ENCODE results near the gene POT1. TPM values are rescaled to one million over a fixed set of nuclear protein-coding genes. Genes with fewer than 3 reads are reported as not detected.

Gene POT1
- total and polyA plus RNA-seq, 2 of the 13 experiments (the other 11 are each of a cell fraction or from before 2014, with no cell fraction given) = 21.7 to 23.4 TPM

- TF ChIP-seq, protein P1, sequence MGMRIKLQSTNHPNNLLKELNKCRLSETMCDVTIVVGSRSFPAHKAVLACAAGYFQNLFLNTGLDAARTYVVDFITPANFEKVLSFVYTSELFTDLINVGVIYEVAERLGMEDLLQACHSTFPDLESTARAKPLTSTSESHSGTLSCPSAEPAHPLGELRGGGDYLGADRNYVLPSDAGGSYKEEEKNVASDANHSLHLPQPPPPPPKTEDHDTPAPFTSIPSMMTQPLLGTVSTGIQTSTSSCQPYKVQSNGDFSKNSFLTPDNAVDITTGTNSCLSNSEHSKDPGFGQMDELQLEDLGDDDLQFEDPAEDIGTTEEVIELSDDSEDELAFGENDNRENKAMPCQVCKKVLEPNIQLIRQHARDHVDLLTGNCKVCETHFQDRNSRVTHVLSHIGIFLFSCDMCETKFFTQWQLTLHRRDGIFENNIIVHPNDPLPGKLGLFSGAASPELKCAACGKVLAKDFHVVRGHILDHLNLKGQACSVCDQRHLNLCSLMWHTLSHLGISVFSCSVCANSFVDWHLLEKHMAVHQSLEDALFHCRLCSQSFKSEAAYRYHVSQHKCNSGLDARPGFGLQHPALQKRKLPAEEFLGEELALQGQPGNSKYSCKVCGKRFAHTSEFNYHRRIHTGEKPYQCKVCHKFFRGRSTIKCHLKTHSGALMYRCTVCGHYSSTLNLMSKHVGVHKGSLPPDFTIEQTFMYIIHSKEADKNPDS (CRISPR knock-in tag; IDR thresholded peaks at IDR 0.05) = no peak
- TF ChIP-seq ZBTB3 (CRISPR knock-in tag; IDR thresholded peaks at IDR 0.05; ENCODE audit: borderline replicate concordance, low read depth) (no peak), TERF1 (CRISPR knock-in tag; IDR thresholded peaks at IDR 0.05) (no peak), ZBTB49 (CRISPR knock-in tag; IDR thresholded peaks at IDR 0.05; ENCODE audit: borderline replicate concordance) (no peak), MEIS2 (CRISPR knock-in tag; IDR thresholded peaks at IDR 0.05) (peak; percentile 46; the same call in 1 of the 2 replicates), ZFP37 (CRISPR knock-in tag; IDR thresholded peaks at IDR 0.05; ENCODE audit: borderline replicate concordance) (no peak), TEAD3 (CRISPR knock-in tag; optimal IDR thresholded peaks at IDR 0.05; ENCODE audit: borderline replicate concordance) (peak; percentile 93), ZNF788 (CRISPR knock-in tag; IDR thresholded peaks at IDR 0.05; ENCODE audit: borderline replicate concordance) (peak; percentile 75; the same call in 1 of the 2 replicates), ZNF256 (CRISPR knock-in tag; conservative IDR thresholded peaks at IDR 0.05) (no peak), E2F1 (CRISPR knock-in tag; IDR thresholded peaks at IDR 0.05) (peak; percentile 90), MAFK (conservative IDR thresholded peaks at IDR 0.05 in 1 of 2, IDR thresholded peaks at IDR 0.05 in 1 of 2; ENCODE audit: low read length in 2 of 2) (no peak), ZNF83 (CRISPR knock-in tag; IDR thresholded peaks at IDR 0.05; ENCODE audit: borderline replicate concordance) (no peak), ERF (CRISPR knock-in tag; IDR thresholded peaks at IDR 0.05) (peak; percentile 89), ZBTB7B (CRISPR knock-in tag; IDR thresholded peaks at IDR 0.05) (no peak; the same call in 1 of the 2 replicates), MZF1 (CRISPR knock-in tag; IDR thresholded peaks at IDR 0.05; ENCODE audit: borderline replicate concordance) (no peak)
- TF ChIP-seq, protein P2, sequence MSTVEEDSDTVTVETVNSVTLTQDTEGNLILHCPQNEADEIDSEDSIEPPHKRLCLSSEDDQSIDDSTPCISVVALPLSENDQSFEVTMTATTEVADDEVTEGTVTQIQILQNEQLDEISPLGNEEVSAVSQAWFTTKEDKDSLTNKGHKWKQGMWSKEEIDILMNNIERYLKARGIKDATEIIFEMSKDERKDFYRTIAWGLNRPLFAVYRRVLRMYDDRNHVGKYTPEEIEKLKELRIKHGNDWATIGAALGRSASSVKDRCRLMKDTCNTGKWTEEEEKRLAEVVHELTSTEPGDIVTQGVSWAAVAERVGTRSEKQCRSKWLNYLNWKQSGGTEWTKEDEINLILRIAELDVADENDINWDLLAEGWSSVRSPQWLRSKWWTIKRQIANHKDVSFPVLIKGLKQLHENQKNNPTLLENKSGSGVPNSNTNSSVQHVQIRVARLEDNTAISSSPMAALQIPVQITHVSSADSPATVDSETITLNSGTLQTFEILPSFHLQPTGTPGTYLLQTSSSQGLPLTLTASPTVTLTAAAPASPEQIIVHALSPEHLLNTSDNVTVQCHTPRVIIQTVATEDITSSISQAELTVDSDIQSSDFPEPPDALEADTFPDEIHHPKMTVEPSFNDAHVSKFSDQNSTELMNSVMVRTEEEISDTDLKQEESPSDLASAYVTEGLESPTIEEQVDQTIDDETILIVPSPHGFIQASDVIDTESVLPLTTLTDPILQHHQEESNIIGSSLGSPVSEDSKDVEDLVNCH (CRISPR knock-in tag; IDR thresholded peaks at IDR 0.05) = no peak
- TF ChIP-seq, protein P3, sequence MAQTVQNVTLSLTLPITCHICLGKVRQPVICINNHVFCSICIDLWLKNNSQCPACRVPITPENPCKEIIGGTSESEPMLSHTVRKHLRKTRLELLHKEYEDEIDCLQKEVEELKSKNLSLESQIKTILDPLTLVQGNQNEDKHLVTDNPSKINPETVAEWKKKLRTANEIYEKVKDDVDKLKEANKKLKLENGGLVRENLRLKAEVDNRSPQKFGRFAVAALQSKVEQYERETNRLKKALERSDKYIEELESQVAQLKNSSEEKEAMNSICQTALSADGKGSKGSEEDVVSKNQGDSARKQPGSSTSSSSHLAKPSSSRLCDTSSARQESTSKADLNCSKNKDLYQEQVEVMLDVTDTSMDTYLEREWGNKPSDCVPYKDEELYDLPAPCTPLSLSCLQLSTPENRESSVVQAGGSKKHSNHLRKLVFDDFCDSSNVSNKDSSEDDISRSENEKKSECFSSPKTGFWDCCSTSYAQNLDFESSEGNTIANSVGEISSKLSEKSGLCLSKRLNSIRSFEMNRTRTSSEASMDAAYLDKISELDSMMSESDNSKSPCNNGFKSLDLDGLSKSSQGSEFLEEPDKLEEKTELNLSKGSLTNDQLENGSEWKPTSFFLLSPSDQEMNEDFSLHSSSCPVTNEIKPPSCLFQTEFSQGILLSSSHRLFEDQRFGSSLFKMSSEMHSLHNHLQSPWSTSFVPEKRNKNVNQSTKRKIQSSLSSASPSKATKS (CRISPR knock-in tag; IDR thresholded peaks at IDR 0.05) = no peak
Measured at GRCh38 chr7:124929467-124930172, at the start of gene POT1 (continued).

Measured in HepG2 (cell line).